H1 (cell line): ENCODE measurements around the gene ARHGAP26. TPM values are rescaled to one million over a fixed set of nuclear protein-coding genes. Genes with fewer than 3 reads are reported as not detected.
A peak's percentile ranks its signal among the peaks of the same experiment; 100 is the strongest.

Source experiments
- CTCF ChIA-PET: fragments of 300-600 bp; sonication (Branson Sonifier 250); formaldehyde crosslinking; loops from one replicate; lab custom pipeline; 2021; ENCODE audit not compliant: partially characterized antibody; lab: Charles Lee
- POLR2A ChIA-PET: fragments of 300-600 bp; sonication (Branson Sonifier 250); formaldehyde crosslinking; loops from one replicate; lab custom pipeline; 2021; ENCODE audit warnings: inconsistent platforms; ENCODE audit not compliant: partially characterized antibody; lab: Charles Lee
- DNase-seq, 2 experiments: peaks; one replicate each; pipeline versions ENCODE4 v3.0.0 to v3.0.0-alpha.2; 2010 to 2022; ENCODE audit warnings: low spot score in 2 of 2, low read depth in 1 of 2, mixed read lengths in 1 of 2
- FAIRE-seq: peaks from 2 replicates; lab custom pipeline; 2011; peaks lifted over from hg19 to GRCh38; lab: Jason Lieb, UNC
- H2AFZ ChIP-seq: 2 replicates; pipeline ENCODE4 v1.8.1; 2012; ENCODE audit warnings: low read length, inconsistent platforms
- H2AK5ac ChIP-seq: 2 replicates; pipeline ENCODE4 v1.6.1; 2013; ENCODE audit warnings: low read depth, low read length
- H2BK120ac ChIP-seq: replicated peaks from 2 replicates; pipeline ENCODE3; 2013; ENCODE audit warnings: low read depth, low read length, inconsistent platforms
- H2BK12ac ChIP-seq: 2 replicates; pipeline ENCODE4 v1.6.1; 2013; ENCODE audit warnings: low read depth, low read length
- H2BK15ac ChIP-seq: 2 replicates; pipeline ENCODE4 v1.6.1; 2013; ENCODE audit warnings: low read length
- H2BK20ac ChIP-seq: 2 replicates; pipeline ENCODE4 v1.6.1; 2013; ENCODE audit warnings: low read length
- H2BK5ac ChIP-seq: 2 replicates; pipeline ENCODE4 v1.6.1; 2013; ENCODE audit warnings: low read depth, low read length
- H3K14ac ChIP-seq: 2 replicates; pipeline ENCODE4 v1.6.1; 2013; ENCODE audit warnings: inconsistent platforms; ENCODE audit not compliant: insufficient read length
- H3K18ac ChIP-seq: 2 replicates; pipeline ENCODE4 v1.6.1; 2013; ENCODE audit warnings: low read length; ENCODE audit errors: extremely low read depth
- H3K23ac ChIP-seq: 2 replicates; pipeline ENCODE4 v1.6.1; 2013; ENCODE audit warnings: inconsistent platforms; ENCODE audit not compliant: insufficient read length
- H3K23me2 ChIP-seq: 2 replicates; pipeline ENCODE4 v1.6.1; 2013; ENCODE audit warnings: low read depth, low read length
- H3K27ac ChIP-seq: 2 replicates; pipeline ENCODE4 v1.6.1; 2011; ENCODE audit warnings: low read depth, low read length, inconsistent platforms
- H3K27me3 ChIP-seq, 4 experiments: replicated peaks in 1 of 4; 1 replicate in 1 of 4; 2 replicates in 3 of 4; pipeline versions ENCODE4 v1.6.1 to v1.8.1; 2011 to 2013; ENCODE audit warnings: low read length in 3 of 4, mild to moderate bottlenecking in 3 of 4, inconsistent platforms in 2 of 4, mixed read lengths in 2 of 4, moderate library complexity in 1 of 4; ENCODE audit not compliant: control insufficient read depth in 3 of 4, insufficient read depth in 3 of 4; ENCODE audit errors: extremely low read depth in 1 of 4
- H3K36me3 ChIP-seq, 4 experiments: 2 replicates each; pipeline versions ENCODE4 v1.6.1 to v1.8.1; 2011 to 2013; ENCODE audit warnings: mild to moderate bottlenecking in 4 of 4, low read length in 3 of 4, moderate library complexity in 2 of 4, control low read depth in 1 of 4, inconsistent platforms in 1 of 4; ENCODE audit not compliant: insufficient read depth in 4 of 4, control insufficient read depth in 2 of 4
- H3K4ac ChIP-seq: replicated peaks from 2 replicates; pipeline ENCODE3; 2013; ENCODE audit warnings: low read length, low read depth, mixed read lengths, inconsistent platforms; ENCODE audit not compliant: insufficient read length
- H3K4me1 ChIP-seq, 4 experiments: replicated peaks in 1 of 4; 1 replicate in 1 of 4; 2 replicates in 3 of 4; pipeline versions ENCODE4 v1.6.1 to v1.8.1; 2011 to 2013; ENCODE audit warnings: low read length in 3 of 4, inconsistent platforms in 2 of 4, mixed read lengths in 1 of 4; ENCODE audit not compliant: insufficient read depth in 4 of 4, control insufficient read depth in 3 of 4
- H3K4me2 ChIP-seq, 2 experiments: 2 replicates each; pipeline versions ENCODE4 v1.6.1 to v1.8.1; 2011 to 2013; ENCODE audit warnings: low read depth in 2 of 2, low read length in 2 of 2, control low read depth in 1 of 2, inconsistent platforms in 1 of 2, mild to moderate bottlenecking in 1 of 2; ENCODE audit not compliant: insufficient read depth in 1 of 2
- H3K4me3 ChIP-seq, 4 experiments: fragments of 200-600, 300-600 bp in 1 of 4; sonication (generic), shearing (Covaris generic), sonication (Bioruptor Twin) in 1 of 4; 2 replicates each; pipeline versions ENCODE4 v1.5.1 to v1.8.1; 2011 to 2016; ENCODE audit warnings: low read length in 4 of 4, low read depth in 3 of 4, control low read depth in 2 of 4, inconsistent platforms in 2 of 4, mild to moderate bottlenecking in 2 of 4, mixed read lengths in 1 of 4, moderate library complexity in 1 of 4; ENCODE audit not compliant: insufficient read depth in 2 of 4; ENCODE audit errors: extremely low read depth in 1 of 4
- H3K56ac ChIP-seq: replicated peaks from 2 replicates; pipeline ENCODE3; 2013; ENCODE audit warnings: low read depth, mild to moderate bottlenecking, mixed read lengths, low read length, inconsistent platforms; ENCODE audit not compliant: insufficient read length
- H3K79me1 ChIP-seq: 2 replicates; pipeline ENCODE4 v1.6.1; 2013; ENCODE audit warnings: low read depth, low read length, control low read depth
- H3K79me2 ChIP-seq, 2 experiments: 2 replicates each; pipeline versions ENCODE4 v1.6.1 to v1.8.1; 2012 to 2013; ENCODE audit warnings: low read length in 2 of 2, mild to moderate bottlenecking in 2 of 2, inconsistent platforms in 1 of 2; ENCODE audit not compliant: insufficient read depth in 2 of 2, control insufficient read depth in 1 of 2
- H3K9ac ChIP-seq, 4 experiments: replicated peaks in 1 of 4; 1 replicate in 1 of 4; 2 replicates in 3 of 4; pipeline versions ENCODE4 v1.6.1 to v1.8.1; 2011 to 2013; ENCODE audit warnings: low read depth in 3 of 4, low read length in 3 of 4, control low read depth in 2 of 4, mild to moderate bottlenecking in 2 of 4, moderate library complexity in 2 of 4, inconsistent platforms in 1 of 4; ENCODE audit errors: extremely low read depth in 1 of 4
- H3K9me3 ChIP-seq, 2 experiments: 2 replicates each; pipeline versions ENCODE4 v1.6.1 to v1.8.1; 2012 to 2013; ENCODE audit warnings: mild to moderate bottlenecking in 2 of 2, moderate library complexity in 2 of 2, control low read depth in 1 of 2, inconsistent platforms in 1 of 2, low read depth in 1 of 2, low read length in 1 of 2, mixed read lengths in 1 of 2; ENCODE audit not compliant: insufficient read depth in 2 of 2
- H4K20me1 ChIP-seq, 2 experiments: replicated peaks in 1 of 2; 2 replicates each; pipeline versions ENCODE3 to v1.8.1; 2011 to 2013; ENCODE audit warnings: inconsistent platforms in 2 of 2, low read length in 2 of 2, mild to moderate bottlenecking in 1 of 2; ENCODE audit not compliant: insufficient read depth in 2 of 2, control insufficient read depth in 1 of 2
- H4K5ac ChIP-seq: 2 replicates; pipeline ENCODE4 v1.6.1; 2013; ENCODE audit warnings: low read length, low read depth, mixed read lengths, inconsistent platforms; ENCODE audit not compliant: insufficient read length
- H4K8ac ChIP-seq: 2 replicates; pipeline ENCODE4 v1.8.0; 2013; ENCODE audit warnings: mild to moderate bottlenecking, moderate library complexity, low read length, inconsistent platforms; ENCODE audit not compliant: insufficient read depth; ENCODE audit errors: extremely low read depth
- H4K91ac ChIP-seq: replicated peaks from 2 replicates; pipeline ENCODE3; 2013; ENCODE audit warnings: low read length, mixed read lengths, inconsistent platforms; ENCODE audit not compliant: insufficient read length
- ATF2 ChIP-seq: IDR thresholded peaks from 2 replicates; pipeline ENCODE4 v1.6.1; 2012; ENCODE audit warnings: low read length, inconsistent platforms
- GTF2F1 ChIP-seq: IDR thresholded peaks from 2 replicates; pipeline ENCODE4 v1.6.1; 2012; ENCODE audit warnings: low read depth, low read length, improper control_type of control experiment, borderline replicate concordance
- HDAC2 ChIP-seq, 2 experiments: fragments of 300-600 bp in 1 of 2; sonication (generic) in 1 of 2; IDR thresholded peaks; 2 replicates each; pipeline ENCODE4 v1.6.1; 2011 to 2012; ENCODE audit warnings: low read depth in 2 of 2, low read length in 2 of 2, mild to moderate bottlenecking in 2 of 2, moderate library complexity in 2 of 2, borderline replicate concordance in 1 of 2, inconsistent platforms in 1 of 2
- JUN ChIP-seq: IDR thresholded peaks from 2 replicates; pipeline ENCODE4 v1.6.1; 2011; ENCODE audit warnings: low read depth, mild to moderate bottlenecking, improper control_type of control experiment, low read length
- JUND ChIP-seq: IDR thresholded peaks from 2 replicates; pipeline ENCODE4 v1.6.1; 2011; ENCODE audit warnings: mild to moderate bottlenecking, improper control_type of control experiment, low read length
- NRF1 ChIP-seq: IDR thresholded peaks from 2 replicates; pipeline ENCODE4 v1.6.1; 2011; ENCODE audit warnings: mild to moderate bottlenecking, low read depth, low read length, improper control_type of control experiment
- POLR2A ChIP-seq, 2 experiments: IDR thresholded peaks; 1 replicate in 1 of 2; 2 replicates in 1 of 2; pipeline ENCODE4 v1.6.1; 2011; ENCODE audit warnings: low read depth in 2 of 2, low read length in 2 of 2, mild to moderate bottlenecking in 2 of 2; ENCODE audit errors: control extremely low read depth in 1 of 2
- RFX5 ChIP-seq: IDR thresholded peaks from 2 replicates; pipeline ENCODE4 v1.6.1; 2011; ENCODE audit warnings: low read depth, low read length, improper control_type of control experiment, borderline replicate concordance
- RXRA ChIP-seq: IDR thresholded peaks from 2 replicates; pipeline ENCODE4 v1.6.1; 2011; ENCODE audit warnings: low read depth, mild to moderate bottlenecking, low read length, moderate library complexity; ENCODE audit not compliant: insufficient read depth
- SP1 ChIP-seq: IDR thresholded peaks from 2 replicates; pipeline ENCODE4 v1.6.1; 2011; ENCODE audit warnings: low read depth, low read length
- TBP ChIP-seq: IDR thresholded peaks from 2 replicates; pipeline ENCODE4 v1.6.1; 2011; ENCODE audit warnings: low read depth, low read length, improper control_type of control experiment
- WGBS, 2 experiments: shearing (Covaris generic) in 1 of 2; methylation state at CpG; one replicate each; pipeline versions ENCODE4 v1.1.6 to v1.1.7; 2013 to 2015; ENCODE audit warnings: low lambda C conversion rate in 2 of 2, mixed read lengths in 2 of 2, inconsistent platforms in 1 of 2, low coverage in 1 of 2, missing lambda C conversion rate in 1 of 2; ENCODE audit not compliant: insufficient replicate concordance in 2 of 2, insufficient coverage in 1 of 2, insufficient read length in 1 of 2; ENCODE audit errors: extremely low coverage in 1 of 2, missing lambda C conversion rate in 1 of 2; 5-methylcytosine and 5-hydroxymethylcytosine counted together
- polyA plus RNA-seq, 7 experiments: library from polyadenylated mRNA; depleted of rRNA in 3 of 7; stranded (reverse) in 5 of 7; unstranded in 2 of 7; fragments of >200 nt in 5 of 7; fragments of 200-250 nt in 2 of 7; gene quantifications; 1 replicate in 5 of 7; 2 replicates in 1 of 7; 4 replicates in 1 of 7; pipeline versions ENCODE4 v1.2.1 to v1.2.3, GENCODE V29; 2011 to 2013; ENCODE audit warnings: missing spikeins in 2 of 7, mixed read lengths in 2 of 7
- total RNA-seq: library from RNA; stranded (reverse); fragmentation: NEBNext Ultra II Directional; extraction: Animal tissue kit (Norgen Biotek cat#: 25700); gene quantifications from 2 replicates; pipeline ENCODE4 v1.2.1, GENCODE V29; 2021
- TF ChIP-seq, protein P1 (sequence below): IDR thresholded peaks from 2 replicates; pipeline ENCODE4 v1.6.1; 2012; ENCODE audit warnings: inconsistent platforms

Gene ARHGAP26
- total and polyA plus RNA-seq, 2 of the 8 experiments (the other 6 are each of a cell fraction or from before 2014, with no cell fraction given): 7.1 to 24.8 TPM

DNA sequence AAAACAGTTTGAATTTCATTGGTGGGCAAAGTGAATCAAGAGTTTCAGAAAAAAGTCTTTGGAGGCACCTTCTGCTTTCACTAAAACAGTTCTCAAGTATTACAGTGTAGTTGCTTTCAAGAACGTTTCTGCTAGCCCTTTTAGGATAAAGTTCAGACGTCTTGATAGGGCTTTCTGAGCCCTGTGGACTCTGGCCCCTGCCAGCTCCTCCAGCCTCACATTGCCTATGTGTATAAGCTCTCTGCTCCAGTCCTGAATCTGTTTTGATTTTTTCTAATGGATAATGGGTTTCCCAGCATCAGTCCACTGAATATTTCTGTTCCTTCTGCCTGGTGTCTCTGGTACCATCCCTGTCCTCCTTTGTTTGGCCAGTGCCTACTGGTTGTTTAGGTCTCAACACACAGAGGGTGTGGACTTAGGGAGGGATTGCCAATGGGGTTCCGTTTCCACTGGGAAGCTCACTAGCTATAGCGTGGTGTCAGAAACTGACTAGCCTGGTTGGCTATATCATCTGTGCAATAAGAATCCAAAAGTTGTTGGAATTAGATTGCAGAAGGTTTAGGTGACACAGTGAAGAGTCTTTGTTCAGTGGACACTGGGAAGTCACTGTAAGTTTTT lies 26.4 kb downstream of the ARHGAP26 start:
- no peak overlapping the region for H2AFZ ChIP-seq
- TF ChIP-seq ATF2: no peak
- TF ChIP-seq JUN: no peak
- no peak for TF ChIP-seq GTF2F1
- no peak for TF ChIP-seq RFX5
- TF ChIP-seq RXRA: no peak
- TF ChIP-seq JUND: no peak
- TF ChIP-seq, protein P1, sequence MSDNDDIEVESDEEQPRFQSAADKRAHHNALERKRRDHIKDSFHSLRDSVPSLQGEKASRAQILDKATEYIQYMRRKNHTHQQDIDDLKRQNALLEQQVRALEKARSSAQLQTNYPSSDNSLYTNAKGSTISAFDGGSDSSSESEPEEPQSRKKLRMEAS: no peak
- no peak for TF ChIP-seq SP1
- TF ChIP-seq TBP: no peak
- no peak for TF ChIP-seq POLR2A (IDR thresholded peaks at IDR 0.05; ENCODE audit: control extremely low read depth in 1 of 2, low read depth in 2 of 2, low read length in 2 of 2)
- TF ChIP-seq NRF1: no peak
- no peak for TF ChIP-seq HDAC2 (IDR thresholded peaks at IDR 0.05; ENCODE audit: borderline replicate concordance in 1 of 2, low read depth in 2 of 2, low read length in 2 of 2)

More for the DNA sequence above, 26.4 kb downstream of the ARHGAP26 start:
- Histone ChIP-seq H3K9me3 (no peaks in the 10 kb centered on the region), H3K23ac (no peak overlapping the region), H3K4me1 (peaks cover 0 to 15% (median 3%) of the 10 kb centered on the region in 4 experiments; a peak in 4 of 7 replicates), H3K4ac (no peak overlapping the region), H4K5ac (no peak overlapping the region), H2BK20ac (no peak overlapping the region), H3K4me3 (no peak overlapping the region), H3K9ac (no peak overlapping the region), H3K56ac (no peak overlapping the region), H3K79me1 (peaks cover 17% of the 10 kb centered on the region), H3K14ac (no peak overlapping the region), H2BK15ac (no peak overlapping the region), H3K4me2 (no peak overlapping the region), H3K79me2 (peaks cover 0 to 45% of the 10 kb centered on the region in 2 experiments; a peak in 2 of 4 replicates), H3K27ac (no peak overlapping the region), H4K91ac (no peak overlapping the region), H3K27me3 (no peaks in the 10 kb centered on the region), H2BK5ac (no peak overlapping the region), H3K23me2 (no peaks in the 10 kb centered on the region; the same call in 1 of the 2 replicates), H2BK120ac (no peak overlapping the region), H3K36me3 (no peaks in the 10 kb centered on the region), H4K8ac (no peak overlapping the region), H2BK12ac (no peak overlapping the region), H2AK5ac (peak overlapping the region; percentile 29; the same call in 1 of the 2 replicates), H4K20me1 (peaks cover 6 to 14% of the 10 kb centered on the region in 2 experiments), H3K18ac (no peak overlapping the region)
- ChIA-PET POLR2A (no interaction called here), CTCF (interaction anchor here (0.7 to 3.8 kb wide), 18 partner anchors 8 to 168 kb away, joined by 3 to 25 read pairs (median 4); no protein-coding TSS in a partner anchor)
- no peak for DNase-seq
- no peak for FAIRE-seq
- 86% methylated on average over 4 of the region's 4 CpGs; no CpG with 5 or more reads in 1 of the 2 experiments for WGBS, 2 experiments
